SK-N-SH (cell line): ENCODE measurements around the gene CAMK2D.

Experiments
- CTCF ChIP-seq: fragments of 200-600 bp; sonication (generic); IDR thresholded peaks from 2 replicates; pipeline ENCODE4 v1.6.1; 2017; ENCODE audit warnings: antibody characterized with exemption, mild to moderate bottlenecking, moderate library complexity
- JUND ChIP-seq: IDR thresholded peaks from 2 replicates; pipeline ENCODE4 v1.4.0; 2012
- MAX ChIP-seq: IDR thresholded peaks from 2 replicates; pipeline ENCODE4 v1.4.0; 2012; ENCODE audit warnings: low read depth
- MXI1 ChIP-seq: IDR thresholded peaks from 2 replicates; pipeline ENCODE4 v1.6.1; 2012; ENCODE audit warnings: mild to moderate bottlenecking, low read depth, low read length, improper control_type of control experiment
- POLR2AphosphoS5 ChIP-seq: IDR thresholded peaks from 2 replicates; pipeline ENCODE4 v1.6.1; 2012; ENCODE audit warnings: low read depth, low read length
- REST ChIP-seq: IDR thresholded peaks from 2 replicates; pipeline ENCODE4 v1.6.1; 2012; ENCODE audit warnings: mild to moderate bottlenecking, low read depth, low read length, moderate library complexity

GRCh38 chr4:113759696-113760093, 1.8 kb downstream of the CAMK2D start:
- TF ChIP-seq POLR2AphosphoS5 (0 out of 2 replicates have a peak, but pooled peaks have one; percentile 2), CTCF (no peak), JUND (no peak), REST (no peak), MXI1 (no peak), MAX (no peak)
